HepG2 (cell line): Measurements from ENCODE around the gene CDKN2A. TPM values are rescaled to one million over a fixed set of nuclear protein-coding genes. Genes with fewer than 3 reads are reported as not detected.

Source experiments
- ATAC-seq: fragments of 200-7000 bp; cut with Tn5 transposase; 3 replicates; pipeline ENCODE4 v1.9.1; 2020; ENCODE audit warnings: mild to moderate bottlenecking, moderate library complexity
- BruUV-seq: library from RNA; stranded (reverse); fragments of 400-500 nt; replicated peaks from 2 replicates; lab custom pipeline; 2021; lab: Mats Ljungman, UMichigan
- CTCF ChIA-PET: fragments of 300-600 bp; formaldehyde crosslinking; extraction: SDS; loops from one replicate; lab custom pipeline; 2021; ENCODE audit warnings: low total read pairs, inconsistent platforms, low intra/inter-chr PET ratio; lab: Yijun Ruan, JAX
- POLR2A ChIA-PET: fragments of 350-600 bp; sonication (Branson Sonifier 250); formaldehyde crosslinking; loops from one replicate; lab custom pipeline; 2020; ENCODE audit warnings: antibody characterized with exemption, inconsistent platforms; lab: Yijun Ruan, JAX
- DNase-seq: peaks from one replicate; pipeline ENCODE4 v3.0.0-alpha.2; 2015; ENCODE audit warnings: low spot score
- FAIRE-seq: peaks from 3 replicates; lab custom pipeline; 2011; peaks lifted over from hg19 to GRCh38; lab: Jason Lieb, UNC
- H2AFZ ChIP-seq: one replicate; pipeline ENCODE4 v1.6.1; 2011; ENCODE audit warnings: low read length, inconsistent platforms
- H3K27ac ChIP-seq: fragments of 300-600 bp; 3 replicates; pipeline ENCODE4 v1.8.0; 2011; ENCODE audit warnings: mixed run types, mild to moderate bottlenecking, mixed read lengths, low read length, inconsistent platforms; ENCODE audit not compliant: insufficient read depth; ENCODE audit errors: extremely low read length
- H3K27me3 ChIP-seq, 2 experiments: fragments of 200-600 bp in 1 of 2; 2 replicates in 1 of 2; 3 replicates in 1 of 2; pipeline versions ENCODE4 v1.6.0 to v1.8.0; 2011; ENCODE audit warnings: low read length in 2 of 2, mild to moderate bottlenecking in 2 of 2, moderate library complexity in 2 of 2, inconsistent platforms in 1 of 2; ENCODE audit not compliant: insufficient read depth in 2 of 2, control insufficient read depth in 1 of 2
- H3K36me3 ChIP-seq, 2 experiments: fragments of 200-600 bp in 1 of 2; replicated peaks in 1 of 2; 2 replicates in 1 of 2; 3 replicates in 1 of 2; pipeline versions ENCODE4 v1.5.1 to v1.8.0; 2011; ENCODE audit warnings: low read length in 2 of 2, inconsistent platforms in 1 of 2; ENCODE audit not compliant: insufficient read depth in 2 of 2, control insufficient read depth in 1 of 2
- H3K4me1 ChIP-seq: 2 replicates; pipeline ENCODE4 v1.5.1; 2012; ENCODE audit warnings: low read length, inconsistent platforms; ENCODE audit not compliant: insufficient read depth
- H3K4me2 ChIP-seq: 2 replicates; pipeline ENCODE4 v1.6.0; 2011; ENCODE audit warnings: low read depth, low read length, inconsistent platforms
- H3K4me3 ChIP-seq, 3 experiments: fragments of 200-600 bp in 1 of 3; sonication (generic), shearing (Covaris generic) in 1 of 3; replicated peaks in 1 of 3; 2 replicates each; pipeline ENCODE4 v1.5.1; 2011 to 2016; ENCODE audit warnings: low read length in 3 of 3, inconsistent platforms in 2 of 3, low read depth in 2 of 3, mild to moderate bottlenecking in 2 of 3, control low read depth in 1 of 3, mixed read lengths in 1 of 3; ENCODE audit not compliant: insufficient read depth in 1 of 3
- H3K79me2 ChIP-seq: one replicate; pipeline ENCODE4 v1.6.1; 2011; ENCODE audit warnings: low read length, inconsistent platforms; ENCODE audit not compliant: insufficient read depth
- H3K9ac ChIP-seq: 2 replicates; pipeline ENCODE4 v1.6.0; 2011; ENCODE audit warnings: mild to moderate bottlenecking, low read depth, low read length, inconsistent platforms; ENCODE audit not compliant: insufficient read depth
- H3K9me3 ChIP-seq: 2 replicates; pipeline ENCODE4 v1.5.1; 2012; ENCODE audit warnings: mild to moderate bottlenecking, low read length
- H4K20me1 ChIP-seq: 2 replicates; pipeline ENCODE4 v1.6.0; 2011; ENCODE audit warnings: inconsistent platforms, mild to moderate bottlenecking, low read length, moderate library complexity; ENCODE audit not compliant: insufficient read depth
- ATM ChIP-seq: fragments of 450-650 bp; IDR thresholded peaks from 2 replicates; pipeline ENCODE4 v1.7.1; 2017; ENCODE audit warnings: mild to moderate bottlenecking, borderline replicate concordance
- BORCS8-MEF2B ChIP-seq: sonication (generic); formaldehyde crosslinking; IDR thresholded peaks from 2 replicates; pipeline ENCODE4 v1.8.0; 2022; ENCODE audit warnings: mild to moderate bottlenecking, missing genetic modification reagents
- EP300 ChIP-seq, 3 experiments: sonication (generic) in 1 of 3; formaldehyde crosslinking in 1 of 3; IDR thresholded peaks; 2 replicates each; pipeline versions ENCODE4 v1.5.1 to v1.6.1; 2011 to 2020; ENCODE audit warnings: low read depth in 2 of 3, low read length in 2 of 3, borderline replicate concordance in 1 of 3, improper control_type of control experiment in 1 of 3, mild to moderate bottlenecking in 1 of 3, missing genetic modification reagents in 1 of 3, moderate library complexity in 1 of 3
- HCFC1 ChIP-seq: fragments of 150-350 bp; IDR thresholded peaks from 2 replicates; pipeline ENCODE4 v1.6.1; 2014; ENCODE audit warnings: low read depth, low read length
- PAX8 ChIP-seq: sonication (generic); formaldehyde crosslinking; IDR thresholded peaks from 2 replicates; pipeline ENCODE4 v1.8.0; 2022; ENCODE audit warnings: mild to moderate bottlenecking, missing genetic modification reagents, borderline replicate concordance
- ZKSCAN5 ChIP-seq: sonication (generic); formaldehyde crosslinking; IDR thresholded peaks from 2 replicates; pipeline ENCODE4 v1.5.1; 2020; ENCODE audit warnings: mild to moderate bottlenecking, missing genetic modification reagents
- ZSCAN12 ChIP-seq: sonication (generic); formaldehyde crosslinking; IDR thresholded peaks from 2 replicates; pipeline ENCODE4 v1.9.0; 2021; ENCODE audit warnings: mild to moderate bottlenecking, missing genetic modification reagents
- WGBS: methylation state at CpG from one replicate; pipeline ENCODE4 v1.1.6; 2017; ENCODE audit warnings: low lambda C conversion rate; 5-methylcytosine and 5-hydroxymethylcytosine counted together
- in situ Hi-C: cut with HindIII; loops from 2 replicates; pipeline ENCODE4 v1.10.0; 2017; ENCODE audit warnings: low pct_unique_long_range_greater_than_20kb; ENCODE audit not compliant: extremely low pct_ligation_motif_present
- intact Hi-C: fragments of 100-400 bp; cut with micrococcal nuclease; formaldehyde crosslinking; loops from one replicate; pipeline ENCODE4 v1.10.0; 2022; ENCODE audit not compliant: unreplicated experiment
- polyA plus RNA-seq, 8 experiments: library from polyadenylated mRNA; depleted of rRNA in 3 of 8; stranded (reverse) in 7 of 8; unstranded in 1 of 8; fragments of >200 nt; fragmentation: Illumina TruSeq in 4 of 8; extraction: Trizol in 4 of 8; gene quantifications; 2 replicates each; pipeline versions ENCODE4 v1.2.1 to v1.2.3, GENCODE V29; 2011 to 2016; ENCODE audit warnings: low read depth in 4 of 8, missing spikeins in 1 of 8, mixed read lengths in 1 of 8; ENCODE audit not compliant: insufficient read depth in 1 of 8
- total RNA-seq, 5 experiments: library from RNA; depleted of rRNA; stranded (reverse); fragments of >200 nt; fragmentation: Illumina TruSeq; extraction: Trizol; gene quantifications; 2 replicates each; pipeline ENCODE4 v1.2.3, GENCODE V29; 2016; ENCODE audit warnings: low read depth in 1 of 5
- TF ChIP-seq, protein P1 (sequence below): sonication (generic); formaldehyde crosslinking; IDR thresholded peaks from 2 replicates; pipeline ENCODE4 v1.8.1; 2023; ENCODE audit warnings: missing genetic modification reagents, mild to moderate bottlenecking, borderline replicate concordance
- TF ChIP-seq, protein P2 (sequence below): sonication (generic); formaldehyde crosslinking; IDR thresholded peaks from 2 replicates; pipeline ENCODE4 v1.9.0; 2021; ENCODE audit warnings: missing genetic modification reagents, borderline replicate concordance
- TF ChIP-seq, protein P3 (sequence below): sonication (generic); formaldehyde crosslinking; IDR thresholded peaks from 2 replicates; pipeline ENCODE4 v1.4.0; 2020; ENCODE audit warnings: missing genetic modification reagents, borderline replicate concordance
- TF ChIP-seq, protein P4 (sequence below): sonication (generic); formaldehyde crosslinking; IDR thresholded peaks from 2 replicates; pipeline ENCODE4 v1.5.0; 2020; ENCODE audit warnings: missing genetic modification reagents
- TF ChIP-seq, protein P5 (sequence below), 2 experiments: fragments of 450-650 bp in 1 of 2; sonication (generic) in 1 of 2; formaldehyde crosslinking; IDR thresholded peaks; 2 replicates each; pipeline versions ENCODE4 v1.5.0 to v1.8.0; 2020 to 2022; ENCODE audit warnings: mild to moderate bottlenecking in 1 of 2, missing genetic modification reagents in 1 of 2
- TF ChIP-seq, protein P6 (sequence below): sonication (generic); IDR thresholded peaks from 2 replicates; pipeline ENCODE4 v1.6.1; 2016; ENCODE audit warnings: low read depth, borderline replicate concordance
- TF ChIP-seq, protein P7 (sequence below): sonication (generic); formaldehyde crosslinking; IDR thresholded peaks from 2 replicates; pipeline ENCODE4 v1.4.0; 2020; ENCODE audit warnings: missing genetic modification reagents

The CDKN2A gene
- total and polyA plus RNA-seq, 2 of the 13 experiments (the other 11 are each of a cell fraction or from before 2014, with no cell fraction given), result 4.2 to 4.8 TPM

DNA sequence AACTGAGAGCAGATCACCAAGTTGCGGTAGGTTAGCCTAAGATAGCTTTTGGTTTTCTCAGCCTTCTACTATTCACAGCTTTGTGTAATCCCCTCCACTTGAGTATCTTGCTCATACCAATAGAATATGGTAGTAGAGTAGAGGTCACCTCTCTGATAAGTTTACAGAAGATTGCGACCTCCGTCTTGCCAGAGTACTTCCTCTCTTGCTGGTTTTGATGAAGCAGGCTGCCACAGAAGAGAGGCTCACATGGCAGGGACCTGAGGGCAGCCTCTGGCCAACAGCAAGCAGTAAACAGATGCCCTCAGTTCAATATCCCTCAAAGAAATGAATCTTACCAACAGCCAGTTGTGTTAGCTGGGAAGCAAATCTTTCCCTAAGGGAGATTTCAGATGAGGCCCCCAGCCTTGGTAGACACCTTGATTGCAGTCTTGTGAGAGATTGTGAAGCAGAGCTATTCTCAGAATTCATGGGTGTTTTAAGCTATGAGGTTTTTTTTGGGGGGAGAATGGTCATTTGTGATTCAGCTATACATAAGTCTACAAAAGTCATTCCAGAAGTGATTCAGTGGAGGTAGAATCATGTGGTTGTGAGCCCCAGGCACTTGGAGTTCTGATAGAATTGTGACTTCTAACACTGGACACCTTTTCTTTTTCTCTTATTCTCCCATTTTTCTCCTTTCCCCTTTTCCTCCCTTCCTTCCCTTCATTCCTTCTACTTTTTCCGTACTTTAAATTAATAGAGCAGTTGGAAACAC is 37.6 kb upstream of the CDKN2A start:
- H3K79me2 ChIP-seq, result no peaks in the 10 kb centered on the region
- H3K27me3 ChIP-seq, result no peaks in the 10 kb centered on the region; a peak in 1 of 5 replicates
- no peaks in the 10 kb centered on the region for H3K36me3 ChIP-seq
- no peak overlapping the region for H3K4me2 ChIP-seq
- in situ Hi-C loops, result loop anchor here (10.0 kb wide), 1 partner anchor 217 kb away; no protein-coding TSS in a partner anchor
- no peak for ATAC-seq
- H3K4me3 ChIP-seq, result no peak overlapping the region
- peaks cover 6% of the 10 kb centered on the region; the same call in 1 of the 2 replicates for H3K4me1 ChIP-seq
- no peak for FAIRE-seq
- ChIA-PET CTCF (no interaction called here), POLR2A (no interaction called here)
- no peak overlapping the region for H3K27ac ChIP-seq
- intact Hi-C loops, result no loop called here
- H3K9me3 ChIP-seq, result no peaks in the 10 kb centered on the region
- 21% methylated on average over 4 of the region's 4 CpGs for WGBS
- H3K9ac ChIP-seq, result no peak overlapping the region
- H4K20me1 ChIP-seq, result no peaks in the 10 kb centered on the region
- BruUV-seq, result no TSS peak
- DNase-seq, result no peak
- no peak overlapping the region for H2AFZ ChIP-seq
- TF ChIP-seq, protein P1, sequence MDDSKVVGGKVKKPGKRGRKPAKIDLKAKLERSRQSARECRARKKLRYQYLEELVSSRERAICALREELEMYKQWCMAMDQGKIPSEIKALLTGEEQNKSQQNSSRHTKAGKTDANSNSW (CRISPR knock-in tag), result no peak
- no peak for TF ChIP-seq EP300 (IDR thresholded peaks at IDR 0.05; ENCODE audit: low read depth in 2 of 2, low read length in 2 of 2)
- TF ChIP-seq EP300 (CRISPR knock-in tag; IDR thresholded peaks at IDR 0.05; ENCODE audit: borderline replicate concordance), result no peak
- TF ChIP-seq, protein P2, sequence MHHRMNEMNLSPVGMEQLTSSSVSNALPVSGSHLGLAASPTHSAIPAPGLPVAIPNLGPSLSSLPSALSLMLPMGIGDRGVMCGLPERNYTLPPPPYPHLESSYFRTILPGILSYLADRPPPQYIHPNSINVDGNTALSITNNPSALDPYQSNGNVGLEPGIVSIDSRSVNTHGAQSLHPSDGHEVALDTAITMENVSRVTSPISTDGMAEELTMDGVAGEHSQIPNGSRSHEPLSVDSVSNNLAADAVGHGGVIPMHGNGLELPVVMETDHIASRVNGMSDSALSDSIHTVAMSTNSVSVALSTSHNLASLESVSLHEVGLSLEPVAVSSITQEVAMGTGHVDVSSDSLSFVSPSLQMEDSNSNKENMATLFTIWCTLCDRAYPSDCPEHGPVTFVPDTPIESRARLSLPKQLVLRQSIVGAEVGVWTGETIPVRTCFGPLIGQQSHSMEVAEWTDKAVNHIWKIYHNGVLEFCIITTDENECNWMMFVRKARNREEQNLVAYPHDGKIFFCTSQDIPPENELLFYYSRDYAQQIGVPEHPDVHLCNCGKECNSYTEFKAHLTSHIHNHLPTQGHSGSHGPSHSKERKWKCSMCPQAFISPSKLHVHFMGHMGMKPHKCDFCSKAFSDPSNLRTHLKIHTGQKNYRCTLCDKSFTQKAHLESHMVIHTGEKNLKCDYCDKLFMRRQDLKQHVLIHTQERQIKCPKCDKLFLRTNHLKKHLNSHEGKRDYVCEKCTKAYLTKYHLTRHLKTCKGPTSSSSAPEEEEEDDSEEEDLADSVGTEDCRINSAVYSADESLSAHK (CRISPR knock-in tag), result no peak
- TF ChIP-seq, protein P3, sequence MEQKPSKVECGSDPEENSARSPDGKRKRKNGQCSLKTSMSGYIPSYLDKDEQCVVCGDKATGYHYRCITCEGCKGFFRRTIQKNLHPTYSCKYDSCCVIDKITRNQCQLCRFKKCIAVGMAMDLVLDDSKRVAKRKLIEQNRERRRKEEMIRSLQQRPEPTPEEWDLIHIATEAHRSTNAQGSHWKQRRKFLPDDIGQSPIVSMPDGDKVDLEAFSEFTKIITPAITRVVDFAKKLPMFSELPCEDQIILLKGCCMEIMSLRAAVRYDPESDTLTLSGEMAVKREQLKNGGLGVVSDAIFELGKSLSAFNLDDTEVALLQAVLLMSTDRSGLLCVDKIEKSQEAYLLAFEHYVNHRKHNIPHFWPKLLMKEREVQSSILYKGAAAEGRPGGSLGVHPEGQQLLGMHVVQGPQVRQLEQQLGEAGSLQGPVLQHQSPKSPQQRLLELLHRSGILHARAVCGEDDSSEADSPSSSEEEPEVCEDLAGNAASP, result no peak
- TF ChIP-seq BORCS8-MEF2B (CRISPR knock-in tag), result no peak
- no peak for TF ChIP-seq ZKSCAN5
- TF ChIP-seq ATM, result no peak
- TF ChIP-seq, protein P4, sequence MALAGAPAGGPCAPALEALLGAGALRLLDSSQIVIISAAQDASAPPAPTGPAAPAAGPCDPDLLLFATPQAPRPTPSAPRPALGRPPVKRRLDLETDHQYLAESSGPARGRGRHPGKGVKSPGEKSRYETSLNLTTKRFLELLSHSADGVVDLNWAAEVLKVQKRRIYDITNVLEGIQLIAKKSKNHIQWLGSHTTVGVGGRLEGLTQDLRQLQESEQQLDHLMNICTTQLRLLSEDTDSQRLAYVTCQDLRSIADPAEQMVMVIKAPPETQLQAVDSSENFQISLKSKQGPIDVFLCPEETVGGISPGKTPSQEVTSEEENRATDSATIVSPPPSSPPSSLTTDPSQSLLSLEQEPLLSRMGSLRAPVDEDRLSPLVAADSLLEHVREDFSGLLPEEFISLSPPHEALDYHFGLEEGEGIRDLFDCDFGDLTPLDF (CRISPR knock-in tag), result no peak
- TF ChIP-seq, protein P5, sequence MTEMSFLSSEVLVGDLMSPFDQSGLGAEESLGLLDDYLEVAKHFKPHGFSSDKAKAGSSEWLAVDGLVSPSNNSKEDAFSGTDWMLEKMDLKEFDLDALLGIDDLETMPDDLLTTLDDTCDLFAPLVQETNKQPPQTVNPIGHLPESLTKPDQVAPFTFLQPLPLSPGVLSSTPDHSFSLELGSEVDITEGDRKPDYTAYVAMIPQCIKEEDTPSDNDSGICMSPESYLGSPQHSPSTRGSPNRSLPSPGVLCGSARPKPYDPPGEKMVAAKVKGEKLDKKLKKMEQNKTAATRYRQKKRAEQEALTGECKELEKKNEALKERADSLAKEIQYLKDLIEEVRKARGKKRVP (CRISPR knock-in tag; IDR thresholded peaks at IDR 0.05), result no peak
- TF ChIP-seq, protein P6, sequence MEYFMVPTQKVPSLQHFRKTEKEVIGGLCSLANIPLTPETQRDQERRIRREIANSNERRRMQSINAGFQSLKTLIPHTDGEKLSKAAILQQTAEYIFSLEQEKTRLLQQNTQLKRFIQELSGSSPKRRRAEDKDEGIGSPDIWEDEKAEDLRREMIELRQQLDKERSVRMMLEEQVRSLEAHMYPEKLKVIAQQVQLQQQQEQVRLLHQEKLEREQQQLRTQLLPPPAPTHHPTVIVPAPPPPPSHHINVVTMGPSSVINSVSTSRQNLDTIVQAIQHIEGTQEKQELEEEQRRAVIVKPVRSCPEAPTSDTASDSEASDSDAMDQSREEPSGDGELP, result no peak
- no peak for TF ChIP-seq PAX8
- no peak for TF ChIP-seq ZSCAN12 (CRISPR knock-in tag)
- no peak for TF ChIP-seq HCFC1
- TF ChIP-seq, protein P7, sequence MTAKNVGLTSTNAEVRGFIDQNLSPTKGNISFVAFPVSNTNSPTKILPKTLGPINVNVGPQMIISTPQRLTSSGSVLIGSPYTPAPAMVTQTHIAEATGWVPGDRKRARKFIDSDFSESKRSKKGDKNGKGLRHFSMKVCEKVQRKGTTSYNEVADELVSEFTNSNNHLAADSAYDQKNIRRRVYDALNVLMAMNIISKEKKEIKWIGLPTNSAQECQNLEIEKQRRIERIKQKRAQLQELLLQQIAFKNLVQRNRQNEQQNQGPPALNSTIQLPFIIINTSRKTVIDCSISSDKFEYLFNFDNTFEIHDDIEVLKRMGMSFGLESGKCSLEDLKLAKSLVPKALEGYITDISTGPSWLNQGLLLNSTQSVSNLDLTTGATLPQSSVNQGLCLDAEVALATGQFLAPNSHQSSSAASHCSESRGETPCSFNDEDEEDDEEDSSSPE (CRISPR knock-in tag), result no peak
